Naive thymus-derived CD4-positive, alpha-beta T cell (primary cell): Measurements from ENCODE around the gene USP22. TPM values are rescaled to one million over a fixed set of nuclear protein-coding genes. Genes with fewer than 3 reads are reported as not detected.

Experiments used
- ATAC-seq: fragments of 150-1000 bp; cut with Tn5 transposase; 2 replicates; pipeline ENCODE4 v1.10.0; 2021; ENCODE audit warnings: mild to moderate bottlenecking, moderate library complexity
- CTCF ChIA-PET: fragments of 350-600 bp; sonication (Branson Sonifier 250); formaldehyde crosslinking; loops from one replicate; lab custom pipeline; 2021; ENCODE audit warnings: antibody characterized with exemption; lab: Charles Lee
- POLR2A ChIA-PET: fragments of 350-600 bp; sonication (Branson Sonifier 250); formaldehyde crosslinking; loops from one replicate; lab custom pipeline; 2021; ENCODE audit warnings: antibody characterized with exemption, inconsistent platforms; lab: Charles Lee
- DNase-seq, 9 donors: peaks; one replicate each; pipeline versions ENCODE4 v3.0.0 to v3.0.0-alpha.2; 2020 to 2022; ENCODE audit warnings: mixed read lengths in 1 of 9
- H3K27ac ChIP-seq: one replicate; pipeline ENCODE4 v1.7.0; 2013; ENCODE audit warnings: mild to moderate bottlenecking, low read depth, low read length, moderate library complexity
- H3K27me3 ChIP-seq, 2 donors: one replicate each; pipeline ENCODE4 v1.7.0; 2013; ENCODE audit warnings: low read length in 2 of 2, mild to moderate bottlenecking in 2 of 2, moderate library complexity in 2 of 2; ENCODE audit not compliant: control insufficient read depth in 2 of 2, insufficient read depth in 2 of 2
- H3K36me3 ChIP-seq, 3 experiments: 1 replicate in 2 of 3; 2 replicates in 1 of 3; pipeline ENCODE4 v1.7.0; 2013; ENCODE audit warnings: low read length in 3 of 3, mild to moderate bottlenecking in 3 of 3, moderate library complexity in 1 of 3; ENCODE audit not compliant: insufficient read depth in 3 of 3, control insufficient read depth in 2 of 3
- H3K4me1 ChIP-seq, 2 donors: one replicate each; pipeline ENCODE4 v1.7.0; 2013; ENCODE audit warnings: low read length in 2 of 2, mild to moderate bottlenecking in 2 of 2, moderate library complexity in 1 of 2; ENCODE audit not compliant: control insufficient read depth in 2 of 2, insufficient read depth in 2 of 2
- H3K4me3 ChIP-seq: 2 replicates; pipeline ENCODE4 v1.7.0; 2013; ENCODE audit warnings: mild to moderate bottlenecking, low read length
- H3K9me3 ChIP-seq, 3 experiments: 1 replicate in 2 of 3; 2 replicates in 1 of 3; pipeline ENCODE4 v1.7.0; 2013; ENCODE audit warnings: low read length in 3 of 3; ENCODE audit not compliant: control insufficient read depth in 2 of 3
- H3K27ac Mint-ChIP-seq, 9 donors: one replicate each; pipeline ENCODE4 v1.8.0; 2020 to 2022; ENCODE audit warnings: mixed read lengths in 9 of 9, mild to moderate bottlenecking in 8 of 9, moderate library complexity in 5 of 9, inconsistent platforms in 2 of 9
- H3K27me3 Mint-ChIP-seq, 5 donors: one replicate each; pipeline ENCODE4 v1.8.0; 2021 to 2022; ENCODE audit warnings: mixed read lengths in 5 of 5, mild to moderate bottlenecking in 1 of 5
- H3K36me3 Mint-ChIP-seq, 5 donors: one replicate each; pipeline ENCODE4 v1.8.0; 2020 to 2022; ENCODE audit warnings: mixed read lengths in 5 of 5, mild to moderate bottlenecking in 3 of 5, inconsistent platforms in 1 of 5
- H3K4me1 Mint-ChIP-seq, 7 donors: one replicate each; pipeline ENCODE4 v1.8.0; 2020 to 2022; ENCODE audit warnings: mixed read lengths in 7 of 7, mild to moderate bottlenecking in 3 of 7, inconsistent platforms in 1 of 7
- H3K4me3 Mint-ChIP-seq, 10 donors: one replicate each; pipeline ENCODE4 v1.8.0; 2020 to 2022; ENCODE audit warnings: mild to moderate bottlenecking in 10 of 10, mixed read lengths in 10 of 10, moderate library complexity in 6 of 10, inconsistent platforms in 2 of 10
- H3K9me3 Mint-ChIP-seq, 11 donors: one replicate each; pipeline ENCODE4 v1.8.0; 2020 to 2022; ENCODE audit warnings: mixed read lengths in 11 of 11, mild to moderate bottlenecking in 4 of 11, inconsistent platforms in 1 of 11, moderate library complexity in 1 of 11
- intact Hi-C, 2 donors: fragments of 100-400 bp; cut with micrococcal nuclease; formaldehyde crosslinking; loops; one replicate each; pipeline ENCODE4 v1.15.1; 2023
- polyA plus RNA-seq, 2 donors: library from polyadenylated mRNA; unstranded; fragments of 300-500 nt; fragmentation: Illumina TruSeq; gene quantifications; one replicate each; pipeline ENCODE4 v1.2.3, GENCODE V29; 2021
- total RNA-seq, 6 experiments: library from RNA in 5 of 6; stranded (reverse) in 5 of 6; gene quantifications; 1 replicate in 5 of 6; 2 replicates in 1 of 6; pipeline ENCODE4 v1.2.3 and lab custom pipeline; 2021 to 2026

The USP22 gene
- total and polyA plus RNA-seq, 7 experiments from 2014 or later: 35.0 to 172 (median 138) TPM

DNA sequence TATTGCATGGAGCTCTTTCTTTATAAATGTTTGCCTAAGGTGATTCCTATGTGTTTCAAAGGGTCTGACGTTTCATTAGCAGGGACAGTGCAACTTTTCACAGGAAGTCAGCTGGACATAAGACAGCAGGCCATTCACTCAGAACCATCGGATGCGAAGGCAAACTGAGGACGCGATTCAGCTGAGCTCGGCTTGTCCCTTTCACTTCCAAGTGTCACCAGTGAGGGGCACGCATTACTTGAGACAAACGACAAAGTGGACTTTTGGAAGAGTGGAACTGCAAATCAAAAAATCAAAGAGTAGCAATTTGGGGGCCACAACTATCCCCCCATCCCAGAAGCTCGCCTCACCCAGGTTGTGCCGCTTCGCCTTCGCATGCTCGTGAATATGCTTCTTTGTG lies 14.6 kb downstream of the USP22 start:
- POLR2A ChIA-PET: no interaction called here
- Histone ChIP-seq H3K4me1 (peaks cover 22 to 55% of the 10 kb centered on the region in 2 donors), H3K27me3 (no peaks in the 10 kb centered on the region), H3K4me3 (no peak overlapping the region), H3K9me3 (no peaks in the 10 kb centered on the region), H3K36me3 (peaks cover 0 to 52% (median 4%) of the 10 kb centered on the region in 3 experiments), H3K27ac (no peak overlapping the region)
- Mint-ChIP-seq H3K4me3 (peak overlapping the region in 2 of 10 donors; percentile 21 to 29), H3K27me3 (no peaks in the 10 kb centered on the region), H3K9me3 (no peaks in the 10 kb centered on the region), H3K36me3 (peaks cover 4 to 24% (median 17%) of the 10 kb centered on the region in 5 donors), H3K27ac (peak overlapping the region in 7 of 9 donors; percentile 13 to 89 (median 75)), H3K4me1 (peaks cover 43 to 84% (median 77%) of the 10 kb centered on the region in 7 donors)
- CTCF ChIA-PET: no interaction called here
- ATAC-seq (no peak), DNase-seq (no peak)
- intact Hi-C loops: no loop called here

DNA sequence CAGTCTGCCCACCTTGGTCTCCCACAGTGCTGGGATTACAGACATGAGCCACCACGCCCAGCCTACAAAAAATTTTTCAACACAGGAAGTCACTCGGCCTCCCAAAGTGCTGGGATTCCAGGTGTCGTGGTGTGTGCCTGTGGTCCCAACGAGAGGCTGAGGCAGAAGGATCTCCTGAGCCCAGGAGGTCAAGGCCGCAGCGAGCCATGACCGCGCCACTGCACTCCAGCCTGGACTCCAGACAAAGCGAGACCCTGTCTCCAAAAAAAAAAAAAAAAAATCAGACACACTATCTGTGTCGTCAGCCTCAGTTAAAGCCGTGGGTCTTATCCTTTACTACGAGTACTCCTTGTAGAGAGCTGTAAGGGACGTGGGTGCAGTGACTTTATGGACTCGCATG lies 15.8 kb downstream of the USP22 start:
- intact Hi-C loops: no loop called here
- H3K36me3 ChIP-seq: peaks cover 0 to 58% (median 4%) of the 10 kb centered on the region in 3 experiments
- CTCF ChIA-PET: interaction anchor here (0.5 to 0.7 kb wide), 2 partner anchors 16 to 1034 kb away, joined by 3 read pairs; partner anchors contain the start of gene USP22
- H3K4me3 ChIP-seq: no peak overlapping the region
- peaks cover 4 to 28% (median 21%) of the 10 kb centered on the region in 5 donors for H3K36me3 Mint-ChIP-seq
- DNase-seq (no peak), ATAC-seq (no peak)
- no peaks in the 10 kb centered on the region for H3K9me3 Mint-ChIP-seq
- no peaks in the 10 kb centered on the region for H3K27me3 Mint-ChIP-seq
- H3K27me3 ChIP-seq: no peaks in the 10 kb centered on the region
- peak overlapping the region in 2 of 9 donors; percentile 47 to 70 for H3K27ac Mint-ChIP-seq
- no peaks in the 10 kb centered on the region for H3K9me3 ChIP-seq
- no peak overlapping the region for H3K27ac ChIP-seq
- no peak overlapping the region for H3K4me3 Mint-ChIP-seq
- POLR2A ChIA-PET: interaction anchor here (0.6 to 1.0 kb wide), 3 partner anchors 9 to 36 kb away, joined by 3 to 5 read pairs (median 3); partner anchors contain the start of gene USP22
- H3K4me1 Mint-ChIP-seq: peaks cover 40 to 81% (median 75%) of the 10 kb centered on the region in 7 donors
- peaks cover 13 to 43% of the 10 kb centered on the region in 2 donors for H3K4me1 ChIP-seq

DNA sequence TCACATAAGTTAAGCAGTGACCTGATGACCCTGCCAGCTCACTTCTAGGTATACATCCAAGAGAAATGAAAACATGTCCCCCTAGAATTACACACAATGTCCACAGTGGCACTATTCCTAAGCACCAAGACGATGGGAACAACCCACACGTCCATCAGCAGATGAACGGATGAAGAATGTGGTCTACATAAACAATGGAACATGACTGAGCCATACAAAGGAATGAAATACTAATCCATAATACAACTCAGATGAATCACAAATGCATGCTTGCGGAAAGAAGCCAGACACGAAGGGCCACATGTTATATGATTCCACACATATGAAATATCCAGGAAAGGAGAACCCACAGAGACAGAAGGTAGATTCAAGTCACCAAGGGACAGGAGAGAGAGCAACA lies 17.4 kb downstream of the USP22 start:
- peaks cover 9 to 28% of the 10 kb centered on the region in 2 donors for H3K4me1 ChIP-seq
- H3K27me3 ChIP-seq: no peaks in the 10 kb centered on the region
- peaks cover 37 to 77% (median 71%) of the 10 kb centered on the region in 7 donors for H3K4me1 Mint-ChIP-seq
- intact Hi-C loops: no loop called here
- no peak overlapping the region for H3K4me3 ChIP-seq
- H3K9me3 ChIP-seq: no peaks in the 10 kb centered on the region
- no peaks in the 10 kb centered on the region for H3K27me3 Mint-ChIP-seq
- ChIA-PET CTCF (interaction anchor here (0.6 kb wide), 1 partner anchor 1526 kb away, joined by 3 read pairs; no protein-coding TSS in a partner anchor), POLR2A (interaction anchor here (0.6 to 2.9 kb wide), 2 partner anchors 17 to 1144 kb away, joined by 4 to 12 read pairs; partner anchors contain the start of gene USP22)
- DNase-seq: no peak
- peaks cover 4 to 37% (median 22%) of the 10 kb centered on the region in 5 donors for H3K36me3 Mint-ChIP-seq
- peak overlapping the region in 6 of 9 donors; percentile 15 to 82 (median 50) for H3K27ac Mint-ChIP-seq
- peaks cover 0 to 72% (median 12%) of the 10 kb centered on the region in 3 experiments for H3K36me3 ChIP-seq
- H3K27ac ChIP-seq: no peak overlapping the region
- peak overlapping the region in 3 of 10 donors; percentile 1 to 64 (median 36) for H3K4me3 Mint-ChIP-seq
- no peak for ATAC-seq
- no peaks in the 10 kb centered on the region for H3K9me3 Mint-ChIP-seq

DNA sequence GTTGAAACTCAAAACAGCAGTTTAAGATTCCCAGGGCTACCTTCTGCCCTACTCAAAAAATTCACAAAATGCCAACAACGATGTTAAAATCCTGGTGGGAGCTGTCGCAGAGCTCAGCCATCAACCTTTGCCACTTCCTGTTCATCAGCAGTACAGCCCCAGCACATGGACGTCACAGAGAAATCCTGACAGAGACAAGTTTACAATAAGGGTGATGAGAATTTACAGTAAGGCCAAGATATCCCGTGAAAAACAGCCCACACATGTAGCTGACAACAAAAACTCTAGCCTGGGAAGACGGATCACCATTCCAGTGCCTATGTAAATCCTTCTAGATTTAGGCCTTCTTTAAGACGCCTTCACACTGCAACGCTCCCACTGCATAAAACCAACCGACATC lies 18.8 kb downstream of the USP22 start:
- Mint-ChIP-seq H3K4me1 (peaks cover 27 to 70% (median 60%) of the 10 kb centered on the region in 7 donors), H3K4me3 (peak overlapping the region; percentile 0 to 66 (median 54)), H3K27ac (peak overlapping the region; percentile 46 to 90 (median 67)), H3K27me3 (no peaks in the 10 kb centered on the region), H3K9me3 (no peaks in the 10 kb centered on the region), H3K36me3 (peaks cover 4 to 44% (median 31%) of the 10 kb centered on the region in 5 donors)
- intact Hi-C loops: loop anchor here in 1 of 2 donors (5.0 kb wide), 1 partner anchor 488 kb away; no protein-coding TSS in a partner anchor
- peaks cover 0 to 14% of the 10 kb centered on the region in 2 donors for H3K4me1 ChIP-seq
- H3K9me3 ChIP-seq: no peaks in the 10 kb centered on the region
- H3K27ac ChIP-seq: peak overlapping the region; percentile 56
- DNase-seq (peak in 1 of 9 donors; percentile 10), ATAC-seq (no peak)
- peaks cover 11 to 85% (median 21%) of the 10 kb centered on the region in 3 experiments for H3K36me3 ChIP-seq
- CTCF ChIA-PET: interaction anchor here (0.8 to 0.9 kb wide), 2 partner anchors 9 to 489 kb away, joined by 3 to 4 read pairs; no protein-coding TSS in a partner anchor
- H3K4me3 ChIP-seq: no peak overlapping the region
- H3K27me3 ChIP-seq: no peaks in the 10 kb centered on the region
- POLR2A ChIA-PET: interaction anchor here (1.0 to 2.9 kb wide), 3 partner anchors 9 to 109 kb away, joined by 3 to 12 read pairs (median 3); partner anchors contain the start of gene USP22

DNA sequence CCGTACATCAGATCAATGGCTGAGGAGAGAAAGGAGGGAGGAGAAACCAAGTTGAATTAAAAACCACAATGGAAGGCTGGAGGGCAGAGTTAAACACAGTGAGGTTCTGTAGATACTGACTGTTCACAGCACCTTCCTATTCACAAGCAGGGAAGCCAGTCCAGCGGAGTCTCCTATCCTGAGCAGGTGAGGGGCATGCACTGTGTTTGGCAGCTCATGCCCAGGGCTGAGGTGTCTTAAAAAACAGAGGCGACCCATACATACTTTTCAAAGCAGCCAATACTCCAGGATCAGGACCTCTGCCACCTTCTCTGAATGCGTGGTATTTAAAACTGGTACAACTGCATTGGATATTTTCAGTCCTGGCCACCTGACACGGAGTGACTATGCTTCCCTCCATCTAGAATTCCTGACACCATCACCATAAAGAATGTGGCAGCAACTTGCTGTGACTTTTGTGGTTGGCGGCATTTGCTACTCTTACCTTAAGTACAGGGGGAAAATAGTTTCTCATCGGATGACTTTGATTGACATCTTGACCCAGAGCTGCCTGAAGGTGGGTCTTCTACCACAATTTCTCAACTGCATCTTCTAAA lies 21.5 kb downstream of the USP22 start:
- H3K36me3 Mint-ChIP-seq: peaks cover 14 to 63% (median 42%) of the 10 kb centered on the region in 5 donors

DNA sequence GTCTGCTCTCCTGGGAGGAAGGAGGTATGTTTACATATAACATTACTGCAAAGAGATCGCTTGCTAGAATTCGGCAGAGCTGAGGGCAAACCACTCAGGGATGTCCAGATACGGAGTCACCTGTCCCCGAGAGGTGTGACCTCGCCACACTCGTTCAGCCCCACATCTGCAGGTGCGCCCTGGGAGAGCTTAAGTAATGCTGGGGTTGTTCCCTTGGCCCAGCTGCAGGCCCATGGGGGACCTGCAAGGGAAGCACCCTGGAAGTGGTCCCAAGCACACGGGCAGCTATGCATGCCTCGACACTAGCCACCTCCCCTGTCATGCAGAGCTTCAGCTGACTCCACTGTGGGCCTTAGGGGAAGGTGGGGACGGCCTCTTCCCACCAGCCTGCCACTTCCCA lies 22.2 kb downstream of the USP22 start:
- H3K27ac Mint-ChIP-seq: peak overlapping the region in 4 of 9 donors; percentile 34 to 58 (median 49)
- CTCF ChIA-PET: interaction anchor here (1.0 to 2.3 kb wide), 2 partner anchors 11 to 23 kb away, joined by 3 to 10 read pairs; partner anchors contain the start of gene USP22
- POLR2A ChIA-PET: no interaction called here

More for the DNA sequence above, 21.5 kb downstream of the USP22 start:
- Histone ChIP-seq H3K4me1 (peaks cover 0 to 12% of the 10 kb centered on the region in 2 donors), H3K4me3 (no peak overlapping the region), H3K36me3 (peaks cover 37 to 90% (median 38%) of the 10 kb centered on the region in 3 experiments), H3K9me3 (no peaks in the 10 kb centered on the region), H3K27me3 (no peaks in the 10 kb centered on the region), H3K27ac (peak overlapping the region; percentile 6)
- Mint-ChIP-seq H3K27ac (peak overlapping the region in 5 of 9 donors; percentile 2 to 73 (median 18)), H3K9me3 (no peaks in the 10 kb centered on the region), H3K4me1 (peaks cover 26 to 59% (median 51%) of the 10 kb centered on the region in 7 donors), H3K4me3 (no peak overlapping the region), H3K27me3 (no peaks in the 10 kb centered on the region)
- ATAC-seq (no peak), DNase-seq (no peak)
- intact Hi-C loops: loop anchor here in 1 of 2 donors (5.0 kb wide), 1 partner anchor 491 kb away; no protein-coding TSS in a partner anchor
- ChIA-PET CTCF (no interaction called here), POLR2A (no interaction called here)

More for the DNA sequence above, 22.2 kb downstream of the USP22 start:
- H3K27ac ChIP-seq: no peak overlapping the region
- H3K9me3 ChIP-seq: no peaks in the 10 kb centered on the region
- H3K27me3 ChIP-seq: no peaks in the 10 kb centered on the region
- DNase-seq (no peak), ATAC-seq (no peak)
- Mint-ChIP-seq H3K4me3 (peak overlapping the region in 2 of 10 donors; percentile 32 to 45), H3K4me1 (peaks cover 24 to 61% (median 53%) of the 10 kb centered on the region in 7 donors), H3K27me3 (no peaks in the 10 kb centered on the region), H3K9me3 (no peaks in the 10 kb centered on the region), H3K36me3 (peaks cover 17 to 67% (median 44%) of the 10 kb centered on the region in 5 donors)
- H3K4me1 ChIP-seq: peaks cover 0 to 12% of the 10 kb centered on the region in 2 donors
- intact Hi-C loops: loop anchor here in 1 of 2 donors (1.0 to 5.0 kb wide), 2 partner anchors 23 to 492 kb away; partner anchors contain the start of gene USP22
- H3K36me3 ChIP-seq: peaks cover 43 to 90% (median 43%) of the 10 kb centered on the region in 3 experiments
- H3K4me3 ChIP-seq: no peak overlapping the region
